K562 (cell line): Measurements from ENCODE around the gene LRRC26. TPM values are rescaled to one million over a fixed set of nuclear protein-coding genes. Genes with fewer than 3 reads are reported as not detected.
A peak's percentile ranks its signal among the peaks of the same experiment; 100 is the strongest.

Experiments used
- BRD4 ChIP-seq: fragments of 200-600 bp; sonication (generic); IDR thresholded peaks from 2 replicates; pipeline ENCODE4 v1.6.1; 2017; ENCODE audit warnings: inconsistent platforms
- CHD1 ChIP-seq: fragments of 200-600 bp; sonication (generic); IDR thresholded peaks from one replicate; pipeline ENCODE4 v1.6.1; 2012; ENCODE audit warnings: mild to moderate bottlenecking, moderate library complexity, low read length, inconsistent platforms
- CXXC5 ChIP-seq: fragments of 250-450 bp; sonication (Bioruptor Pico); IDR thresholded peaks from 2 replicates; pipeline ENCODE4 v1.8.0; 2022; ENCODE audit warnings: inconsistent platforms, mild to moderate bottlenecking, moderate library complexity
- KDM1A ChIP-seq, 2 experiments: fragments of 450-650 bp; IDR thresholded peaks; 2 replicates each; pipeline ENCODE4 v1.6.1; 2016; ENCODE audit warnings: mild to moderate bottlenecking in 2 of 2
- MYC ChIP-seq, 2 experiments: fragments of 250-450 bp in 1 of 2; sonication (Bioruptor Pico) in 1 of 2; IDR thresholded peaks; 2 replicates each; pipeline versions ENCODE4 v1.5.1 to v1.6.1; 2012 to 2021; ENCODE audit warnings: low read depth in 2 of 2, borderline replicate concordance in 1 of 2, improper control_type of control experiment in 1 of 2, low read length in 1 of 2, mild to moderate bottlenecking in 1 of 2, moderate library complexity in 1 of 2
- NFIC ChIP-seq: fragments of 450-650 bp; IDR thresholded peaks from 2 replicates; pipeline ENCODE4 v1.6.1; 2017; ENCODE audit warnings: mild to moderate bottlenecking, inconsistent platforms
- NR3C1 ChIP-seq: sonication (generic); formaldehyde crosslinking; IDR thresholded peaks from 2 replicates; pipeline ENCODE4 v1.8.1; 2022; ENCODE audit warnings: missing genetic modification reagents
- OTX1 ChIP-seq: fragments of 450-650 bp; formaldehyde crosslinking; IDR thresholded peaks from 2 replicates; pipeline ENCODE4 v1.4.0; 2022; ENCODE audit warnings: mild to moderate bottlenecking
- POLR2A ChIP-seq: fragments of 450-650 bp; conservative IDR thresholded peaks from 2 replicates; pipeline ENCODE4 v1.6.1; 2016
- RBM14 ChIP-seq: fragments of 200-400 bp; formaldehyde crosslinking; IDR thresholded peaks from 2 replicates; pipeline ENCODE4 v1.6.1; 2018; ENCODE audit warnings: low read depth, mild to moderate bottlenecking, low read length, moderate library complexity, borderline replicate concordance; ENCODE audit not compliant: insufficient read depth
- RBM34 ChIP-seq: fragments of 200-400 bp; formaldehyde crosslinking; IDR thresholded peaks from 2 replicates; pipeline ENCODE4 v1.6.1; 2018; ENCODE audit warnings: low read length, borderline replicate concordance; ENCODE audit not compliant: insufficient read depth
- SMARCC2 ChIP-seq: fragments of 450-650 bp; IDR thresholded peaks from 2 replicates; pipeline ENCODE4 v1.6.1; 2017; ENCODE audit warnings: antibody characterized with exemption, moderate library complexity, mild to moderate bottlenecking, low read depth
- SRF ChIP-seq, 2 experiments: fragments of 250-450, 450-650 bp in 1 of 2; sonication (Bioruptor Pico) in 1 of 2; sonication (generic) in 1 of 2; formaldehyde crosslinking; IDR thresholded peaks; 2 replicates each; pipeline versions ENCODE4 v1.5.0 to v1.5.1; 2020 to 2022; ENCODE audit warnings: mild to moderate bottlenecking in 1 of 2, missing genetic modification reagents in 1 of 2
- ZFPM2 ChIP-seq: fragments of 250-450 bp; sonication (Bioruptor Pico); IDR thresholded peaks from 2 replicates; pipeline ENCODE4 v1.5.1; 2022; ENCODE audit warnings: mild to moderate bottlenecking
- ZNF165 ChIP-seq: fragments of 250-450 bp; sonication (Bioruptor Pico); IDR thresholded peaks from 2 replicates; pipeline ENCODE4 v1.4.0; 2020; ENCODE audit warnings: borderline replicate concordance
- ZNF41 ChIP-seq: fragments of 250-450 bp; sonication (Bioruptor Pico); conservative IDR thresholded peaks from 2 replicates; pipeline ENCODE4 v1.4.0; 2020; ENCODE audit warnings: mild to moderate bottlenecking
- ZNF76 ChIP-seq: fragments of 250-450 bp; sonication (Bioruptor Pico); IDR thresholded peaks from 2 replicates; pipeline ENCODE4 v1.4.0; 2020; ENCODE audit warnings: mild to moderate bottlenecking, moderate library complexity, borderline replicate concordance
- ZNF780A ChIP-seq: fragments of 250-450 bp; sonication (Bioruptor Pico); IDR thresholded peaks from 2 replicates; pipeline ENCODE4 v1.5.0; 2021; ENCODE audit warnings: mild to moderate bottlenecking
- polyA plus RNA-seq, 8 experiments: library from polyadenylated mRNA; depleted of rRNA in 4 of 8; stranded (reverse) in 5 of 8; unstranded in 3 of 8; fragments of >200 nt; fragmentation: Nextera tagmentation in 2 of 8; fragmentation: Illumina TruSeq in 1 of 8; extraction: Ambion mirVana in 2 of 8; extraction: Trizol in 1 of 8; gene quantifications; 2 replicates each; pipeline versions ENCODE4 v1.2.1 to v1.2.3, GENCODE V29; 2011 to 2014; ENCODE audit warnings: inconsistent platforms in 1 of 8, missing spikeins in 1 of 8
- total RNA-seq, 7 experiments: library from RNA; depleted of rRNA in 6 of 7; stranded (reverse); fragments of >200 nt in 6 of 7; fragmentation: Illumina TruSeq in 2 of 7; extraction: Trizol in 2 of 7; gene quantifications; 2 replicates each; pipeline versions ENCODE4 v1.2.1 to v1.2.3, GENCODE V29; 2011 to 2021; ENCODE audit warnings: low replicate concordance in 1 of 7
- TF ChIP-seq, protein P1 (sequence below): IDR thresholded peaks from 3 replicates; pipeline ENCODE4 v1.6.1; 2011; ENCODE audit warnings: borderline replicate concordance, mild to moderate bottlenecking; ENCODE audit not compliant: insufficient read length, insufficient read depth
- TF ChIP-seq, protein P2 (sequence below): IDR thresholded peaks from 2 replicates; pipeline ENCODE4 v1.6.1; 2016; ENCODE audit warnings: missing genetic modification characterization, missing compliant biosample characterization
- TF ChIP-seq, protein P3 (sequence below), 2 experiments: IDR thresholded peaks; 2 replicates each; pipeline ENCODE4 v1.6.1; 2011; ENCODE audit warnings: borderline replicate concordance in 1 of 2, control low read depth in 1 of 2, low read depth in 1 of 2, low read length in 1 of 2, mild to moderate bottlenecking in 1 of 2, mixed read lengths in 1 of 2, moderate library complexity in 1 of 2; ENCODE audit not compliant: insufficient read depth in 1 of 2, insufficient read length in 1 of 2, poor library complexity in 1 of 2, severe bottlenecking in 1 of 2; ENCODE audit errors: extremely low read depth in 1 of 2
- TF ChIP-seq, protein P4 (sequence below): sonication (generic); formaldehyde crosslinking; IDR thresholded peaks from 2 replicates; pipeline ENCODE4 v1.9.0; 2022; ENCODE audit warnings: mild to moderate bottlenecking, missing genetic modification reagents

LRRC26 gene
- total and polyA plus RNA-seq, 9 of the 15 experiments (the other 6 are each of a cell fraction or from before 2014, with no cell fraction given), result not detected

DNA sequence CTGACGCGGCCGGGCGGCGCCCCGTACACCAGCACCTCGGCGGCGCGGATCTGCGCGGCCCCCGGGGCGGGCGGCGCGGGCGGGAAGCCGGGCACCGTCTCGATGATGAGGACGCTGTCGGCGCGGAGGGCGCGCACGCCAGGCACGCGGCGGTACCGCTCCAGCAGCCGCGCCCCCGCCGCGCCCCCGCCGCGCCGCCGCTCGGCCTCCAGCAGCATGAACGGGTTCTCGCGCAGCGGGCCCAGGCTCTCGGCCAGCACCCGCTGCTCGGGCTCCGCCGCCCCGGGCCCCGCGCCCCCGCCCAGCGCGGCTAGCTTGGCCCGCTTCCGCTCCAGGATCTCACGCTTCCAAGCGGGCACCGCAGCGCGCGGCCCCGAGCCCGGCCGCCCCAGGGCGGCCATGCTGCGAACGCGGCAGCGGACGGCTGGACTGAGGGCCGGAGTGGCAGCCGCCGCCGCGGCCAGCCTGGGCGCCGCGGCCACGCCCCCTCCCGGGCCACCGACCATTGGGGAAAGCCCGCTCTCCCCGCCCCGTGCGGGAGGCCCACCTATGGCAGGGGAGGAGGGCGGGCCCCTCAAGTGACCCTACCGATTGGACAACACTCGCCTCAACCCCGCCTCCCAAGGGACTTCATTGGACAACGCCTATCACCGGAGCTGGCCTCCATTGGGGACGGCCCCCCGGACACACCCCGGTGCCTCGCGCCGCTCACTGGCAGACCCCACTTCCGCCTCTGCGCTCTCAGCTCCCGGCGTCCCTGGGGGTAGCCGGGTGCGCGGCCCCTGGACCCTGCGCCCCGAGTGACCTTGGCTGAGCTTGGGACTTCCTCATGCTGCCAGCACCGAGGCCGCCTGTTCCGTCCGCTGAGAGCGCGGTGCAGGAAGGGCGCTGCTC is 30.7 kb upstream of the LRRC26 start, which contains the start of gene TPRN (continued):
- TF ChIP-seq, protein P1, sequence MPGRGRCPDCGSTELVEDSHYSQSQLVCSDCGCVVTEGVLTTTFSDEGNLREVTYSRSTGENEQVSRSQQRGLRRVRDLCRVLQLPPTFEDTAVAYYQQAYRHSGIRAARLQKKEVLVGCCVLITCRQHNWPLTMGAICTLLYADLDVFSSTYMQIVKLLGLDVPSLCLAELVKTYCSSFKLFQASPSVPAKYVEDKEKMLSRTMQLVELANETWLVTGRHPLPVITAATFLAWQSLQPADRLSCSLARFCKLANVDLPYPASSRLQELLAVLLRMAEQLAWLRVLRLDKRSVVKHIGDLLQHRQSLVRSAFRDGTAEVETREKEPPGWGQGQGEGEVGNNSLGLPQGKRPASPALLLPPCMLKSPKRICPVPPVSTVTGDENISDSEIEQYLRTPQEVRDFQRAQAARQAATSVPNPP, result no peak
- TF ChIP-seq KDM1A (IDR thresholded peaks at IDR 0.05), result no peak
- TF ChIP-seq SRF (CRISPR knock-in tag; IDR thresholded peaks at IDR 0.05), result peak in 1 of 2 experiments; percentile 78; a peak in 2 of 4 replicates
- TF ChIP-seq ZNF780A (CRISPR knock-in tag), result no peak
- peak; percentile 26; the same call in 1 of the 2 replicates for TF ChIP-seq ZFPM2 (CRISPR knock-in tag)
- TF ChIP-seq, protein P2, sequence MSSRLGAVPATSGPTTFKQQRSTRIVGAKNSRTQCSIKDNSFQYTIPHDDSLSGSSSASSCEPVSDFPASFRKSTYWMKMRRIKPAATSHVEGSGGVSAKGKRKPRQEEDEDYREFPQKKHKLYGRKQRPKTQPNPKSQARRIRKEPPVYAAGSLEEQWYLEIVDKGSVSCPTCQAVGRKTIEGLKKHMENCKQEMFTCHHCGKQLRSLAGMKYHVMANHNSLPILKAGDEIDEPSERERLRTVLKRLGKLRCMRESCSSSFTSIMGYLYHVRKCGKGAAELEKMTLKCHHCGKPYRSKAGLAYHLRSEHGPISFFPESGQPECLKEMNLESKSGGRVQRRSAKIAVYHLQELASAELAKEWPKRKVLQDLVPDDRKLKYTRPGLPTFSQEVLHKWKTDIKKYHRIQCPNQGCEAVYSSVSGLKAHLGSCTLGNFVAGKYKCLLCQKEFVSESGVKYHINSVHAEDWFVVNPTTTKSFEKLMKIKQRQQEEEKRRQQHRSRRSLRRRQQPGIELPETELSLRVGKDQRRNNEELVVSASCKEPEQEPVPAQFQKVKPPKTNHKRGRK (tag), result no peak
- TF ChIP-seq OTX1, result no peak
- TF ChIP-seq BRD4, result no peak
- no peak for TF ChIP-seq RBM14
- peak; percentile 59 for TF ChIP-seq MYC (IDR thresholded peaks at IDR 0.05; ENCODE audit: low read depth, low read length)
- TF ChIP-seq MYC (CRISPR knock-in tag; IDR thresholded peaks at IDR 0.05; ENCODE audit: borderline replicate concordance, low read depth), result no peak
- no peak for TF ChIP-seq ZNF41 (CRISPR knock-in tag)
- TF ChIP-seq, protein P3, sequence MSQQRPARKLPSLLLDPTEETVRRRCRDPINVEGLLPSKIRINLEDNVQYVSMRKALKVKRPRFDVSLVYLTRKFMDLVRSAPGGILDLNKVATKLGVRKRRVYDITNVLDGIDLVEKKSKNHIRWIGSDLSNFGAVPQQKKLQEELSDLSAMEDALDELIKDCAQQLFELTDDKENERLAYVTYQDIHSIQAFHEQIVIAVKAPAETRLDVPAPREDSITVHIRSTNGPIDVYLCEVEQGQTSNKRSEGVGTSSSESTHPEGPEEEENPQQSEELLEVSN (IDR thresholded peaks at IDR 0.05; ENCODE audit: borderline replicate concordance in 1 of 2, extremely low read depth in 1 of 2, insufficient read depth in 1 of 2, insufficient read length in 1 of 2, low read depth in 1 of 2, low read length in 1 of 2, poor library complexity in 1 of 2, severe bottlenecking in 1 of 2), result peak; percentile 46 to 88
- TF ChIP-seq, protein P4, sequence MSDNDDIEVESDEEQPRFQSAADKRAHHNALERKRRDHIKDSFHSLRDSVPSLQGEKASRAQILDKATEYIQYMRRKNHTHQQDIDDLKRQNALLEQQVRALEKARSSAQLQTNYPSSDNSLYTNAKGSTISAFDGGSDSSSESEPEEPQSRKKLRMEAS (CRISPR knock-in tag), result peak; percentile 53; the same call in 1 of the 2 replicates
- peak; percentile 82; the same call in 1 of the 2 replicates for TF ChIP-seq CXXC5 (CRISPR knock-in tag)
- TF ChIP-seq ZNF165 (CRISPR knock-in tag), result no peak
- no peak for TF ChIP-seq RBM34
- no peak for TF ChIP-seq ZNF76
- no peak for TF ChIP-seq SMARCC2
- no peak for TF ChIP-seq CHD1
- peak; percentile 88 for TF ChIP-seq POLR2A
- no peak for TF ChIP-seq NR3C1 (CRISPR knock-in tag)
- no peak for TF ChIP-seq NFIC
